ENCODE data around the gene COL5A1.

GRCh38 chr9:134730761-134731496 is 89.3 kb downstream of the COL5A1 start:
- no peak for TF ChIP-seq YY1 (IDR thresholded peaks at IDR 0.05; ENCODE audit: insufficient read depth, insufficient read length)
- no peak for TF ChIP-seq ZNF274 (IDR thresholded peaks at IDR 0.05; ENCODE audit: low read depth, low read length)
